HepG2 (cell line): ENCODE results near the gene RIPOR3. TPM values are rescaled to one million over a fixed set of nuclear protein-coding genes. Genes with fewer than 3 reads are reported as not detected.

ENCODE experiments used
- CEBPG ChIP-seq: IDR thresholded peaks from 2 replicates; pipeline ENCODE4 v1.6.1; 2016
- ELF1 ChIP-seq: sonication (generic); formaldehyde crosslinking; IDR thresholded peaks from 2 replicates; pipeline ENCODE4 v1.4.0; 2020; ENCODE audit warnings: missing genetic modification reagents
- FOXC1 ChIP-seq: sonication (generic); formaldehyde crosslinking; IDR thresholded peaks from 2 replicates; pipeline ENCODE4 v1.8.0; 2022; ENCODE audit warnings: mild to moderate bottlenecking, missing genetic modification reagents, borderline replicate concordance
- HES4 ChIP-seq: sonication (generic); formaldehyde crosslinking; IDR thresholded peaks from 2 replicates; pipeline ENCODE4 v1.9.0; 2021; ENCODE audit warnings: mild to moderate bottlenecking, missing genetic modification reagents, borderline replicate concordance
- RBAK ChIP-seq: sonication (generic); formaldehyde crosslinking; IDR thresholded peaks from 2 replicates; pipeline ENCODE4 v1.5.1; 2020; ENCODE audit warnings: mild to moderate bottlenecking, missing genetic modification reagents
- TEAD3 ChIP-seq: optimal IDR thresholded peaks from 2 replicates; pipeline ENCODE3; 2016; ENCODE audit warnings: borderline replicate concordance
- ZNF3 ChIP-seq: IDR thresholded peaks from 2 replicates; pipeline ENCODE4 v1.7.0; 2017; ENCODE audit warnings: inconsistent platforms
- ZNF558 ChIP-seq: sonication (generic); formaldehyde crosslinking; IDR thresholded peaks from 2 replicates; pipeline ENCODE4 v1.9.0; 2022; ENCODE audit warnings: mild to moderate bottlenecking, missing genetic modification reagents, borderline replicate concordance
- polyA plus RNA-seq, 8 experiments: library from polyadenylated mRNA; depleted of rRNA in 3 of 8; stranded (reverse) in 7 of 8; unstranded in 1 of 8; fragments of >200 nt; fragmentation: Illumina TruSeq in 4 of 8; extraction: Trizol in 4 of 8; gene quantifications; 2 replicates each; pipeline versions ENCODE4 v1.2.1 to v1.2.3, GENCODE V29; 2011 to 2016; ENCODE audit warnings: low read depth in 4 of 8, missing spikeins in 1 of 8, mixed read lengths in 1 of 8; ENCODE audit not compliant: insufficient read depth in 1 of 8
- total RNA-seq, 5 experiments: library from RNA; depleted of rRNA; stranded (reverse); fragments of >200 nt; fragmentation: Illumina TruSeq; extraction: Trizol; gene quantifications; 2 replicates each; pipeline ENCODE4 v1.2.3, GENCODE V29; 2016; ENCODE audit warnings: low read depth in 1 of 5
- TF ChIP-seq, protein P1 (sequence below): sonication (generic); formaldehyde crosslinking; IDR thresholded peaks from 2 replicates; pipeline ENCODE4 v1.4.0; 2020; ENCODE audit warnings: mild to moderate bottlenecking, low read depth, missing genetic modification reagents
- TF ChIP-seq, protein P2 (sequence below): sonication (generic); formaldehyde crosslinking; IDR thresholded peaks from 2 replicates; pipeline ENCODE4 v1.8.1; 2023; ENCODE audit warnings: mild to moderate bottlenecking, inconsistent platforms, moderate library complexity, missing genetic modification reagents, borderline replicate concordance
- TF ChIP-seq, protein P3 (sequence below): sonication (generic); formaldehyde crosslinking; IDR thresholded peaks from 2 replicates; pipeline ENCODE4 v1.4.0; 2020; ENCODE audit warnings: missing genetic modification reagents, borderline replicate concordance
- TF ChIP-seq, protein P4 (sequence below): sonication (generic); formaldehyde crosslinking; IDR thresholded peaks from 2 replicates; pipeline ENCODE4 v1.4.0; 2020; ENCODE audit warnings: missing genetic modification reagents
- TF ChIP-seq, protein P5 (sequence below): IDR thresholded peaks from 2 replicates; pipeline ENCODE4 v1.6.1; 2018; ENCODE audit warnings: missing genetic modification reagents

RIPOR3 gene
- total and polyA plus RNA-seq, 2 of the 13 experiments (the other 11 are each of a cell fraction or from before 2014, with no cell fraction given) = 0.18 TPM; not detected in 1

DNA sequence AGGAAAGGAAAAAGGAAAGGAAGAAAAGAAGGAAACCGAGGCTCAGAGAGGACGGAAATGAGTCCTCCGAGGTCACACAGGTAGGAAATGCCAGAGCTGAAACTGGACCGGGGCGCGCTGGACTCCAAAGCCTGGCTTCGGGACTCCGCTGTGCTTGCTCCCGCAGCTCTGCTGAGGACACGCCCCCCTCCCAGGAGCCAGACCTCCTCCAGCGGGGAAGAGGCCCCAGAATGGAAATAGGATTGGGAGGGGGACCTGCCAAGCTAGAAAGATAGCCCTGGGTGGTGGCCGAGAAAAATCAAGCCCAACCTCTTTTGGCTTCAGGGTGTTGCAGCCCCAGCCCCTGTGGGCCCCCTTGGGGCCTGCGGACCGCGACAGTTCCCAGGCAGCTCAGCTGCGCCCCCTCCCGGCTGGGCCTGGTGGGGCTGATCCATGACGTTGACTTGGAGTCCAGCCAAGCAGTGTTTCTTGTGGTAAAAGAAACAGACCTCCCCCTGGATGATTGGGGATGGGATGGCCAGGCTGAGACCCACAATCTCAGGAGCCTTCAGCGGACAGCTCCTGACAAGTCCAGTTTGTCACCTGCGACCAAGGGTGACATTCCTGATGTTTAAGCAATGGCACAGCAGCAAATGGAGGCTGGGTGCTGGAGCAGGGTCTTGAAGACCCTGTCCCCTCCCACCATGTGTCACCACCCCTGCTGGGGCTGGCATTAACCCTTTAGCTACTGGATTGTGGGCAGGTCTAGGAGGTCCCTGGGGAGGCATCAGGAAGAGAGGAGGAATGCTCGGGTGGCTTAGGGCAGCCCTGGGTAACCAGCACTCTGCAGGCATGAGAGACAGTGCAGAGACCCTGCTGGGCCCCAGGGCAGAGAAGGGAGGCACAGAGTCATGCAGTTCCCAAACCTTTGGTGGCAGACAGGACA lies 55.4 kb downstream of the RIPOR3 start (continued):
- TF ChIP-seq, protein P1, sequence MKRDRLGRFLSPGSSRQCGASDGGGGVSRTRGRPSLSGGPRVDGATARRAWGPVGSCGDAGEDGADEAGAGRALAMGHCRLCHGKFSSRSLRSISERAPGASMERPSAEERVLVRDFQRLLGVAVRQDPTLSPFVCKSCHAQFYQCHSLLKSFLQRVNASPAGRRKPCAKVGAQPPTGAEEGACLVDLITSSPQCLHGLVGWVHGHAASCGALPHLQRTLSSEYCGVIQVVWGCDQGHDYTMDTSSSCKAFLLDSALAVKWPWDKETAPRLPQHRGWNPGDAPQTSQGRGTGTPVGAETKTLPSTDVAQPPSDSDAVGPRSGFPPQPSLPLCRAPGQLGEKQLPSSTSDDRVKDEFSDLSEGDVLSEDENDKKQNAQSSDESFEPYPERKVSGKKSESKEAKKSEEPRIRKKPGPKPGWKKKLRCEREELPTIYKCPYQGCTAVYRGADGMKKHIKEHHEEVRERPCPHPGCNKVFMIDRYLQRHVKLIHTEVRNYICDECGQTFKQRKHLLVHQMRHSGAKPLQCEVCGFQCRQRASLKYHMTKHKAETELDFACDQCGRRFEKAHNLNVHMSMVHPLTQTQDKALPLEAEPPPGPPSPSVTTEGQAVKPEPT (CRISPR knock-in tag) = no peak
- TF ChIP-seq FOXC1 (CRISPR knock-in tag) (no peak; the same call in 1 of the 2 replicates), CEBPG (CRISPR knock-in tag) (no peak), ZNF3 (CRISPR knock-in tag) (no peak), HES4 (CRISPR knock-in tag) (peak; percentile 58; the same call in 1 of the 2 replicates), RBAK (no peak), ZNF558 (0 out of 2 replicates have a peak, but pooled peaks have one; percentile 8), ELF1 (peak; percentile 11; the same call in 1 of the 2 replicates), TEAD3 (CRISPR knock-in tag) (no peak)
- TF ChIP-seq, protein P2, sequence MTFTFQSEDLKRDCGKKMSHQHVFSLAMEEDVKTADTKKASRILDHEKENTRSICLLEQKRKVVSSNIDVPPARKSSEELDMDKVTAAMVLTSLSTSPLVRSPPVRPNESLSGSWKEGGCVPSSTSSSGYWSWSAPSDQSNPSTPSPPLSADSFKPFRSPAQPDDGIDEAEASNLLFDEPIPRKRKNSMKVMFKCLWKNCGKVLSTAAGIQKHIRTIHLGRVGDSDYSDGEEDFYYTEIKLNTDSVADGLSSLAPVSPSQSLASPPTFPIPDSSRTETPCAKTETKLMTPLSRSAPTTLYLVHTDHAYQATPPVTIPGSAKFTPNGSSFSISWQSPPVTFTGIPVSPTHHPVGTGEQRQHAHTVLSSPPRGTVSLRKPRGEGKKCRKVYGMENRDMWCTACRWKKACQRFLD (CRISPR knock-in tag) = 0 out of 2 replicates have a peak, but pooled peaks have one; percentile 13
- TF ChIP-seq, protein P3, sequence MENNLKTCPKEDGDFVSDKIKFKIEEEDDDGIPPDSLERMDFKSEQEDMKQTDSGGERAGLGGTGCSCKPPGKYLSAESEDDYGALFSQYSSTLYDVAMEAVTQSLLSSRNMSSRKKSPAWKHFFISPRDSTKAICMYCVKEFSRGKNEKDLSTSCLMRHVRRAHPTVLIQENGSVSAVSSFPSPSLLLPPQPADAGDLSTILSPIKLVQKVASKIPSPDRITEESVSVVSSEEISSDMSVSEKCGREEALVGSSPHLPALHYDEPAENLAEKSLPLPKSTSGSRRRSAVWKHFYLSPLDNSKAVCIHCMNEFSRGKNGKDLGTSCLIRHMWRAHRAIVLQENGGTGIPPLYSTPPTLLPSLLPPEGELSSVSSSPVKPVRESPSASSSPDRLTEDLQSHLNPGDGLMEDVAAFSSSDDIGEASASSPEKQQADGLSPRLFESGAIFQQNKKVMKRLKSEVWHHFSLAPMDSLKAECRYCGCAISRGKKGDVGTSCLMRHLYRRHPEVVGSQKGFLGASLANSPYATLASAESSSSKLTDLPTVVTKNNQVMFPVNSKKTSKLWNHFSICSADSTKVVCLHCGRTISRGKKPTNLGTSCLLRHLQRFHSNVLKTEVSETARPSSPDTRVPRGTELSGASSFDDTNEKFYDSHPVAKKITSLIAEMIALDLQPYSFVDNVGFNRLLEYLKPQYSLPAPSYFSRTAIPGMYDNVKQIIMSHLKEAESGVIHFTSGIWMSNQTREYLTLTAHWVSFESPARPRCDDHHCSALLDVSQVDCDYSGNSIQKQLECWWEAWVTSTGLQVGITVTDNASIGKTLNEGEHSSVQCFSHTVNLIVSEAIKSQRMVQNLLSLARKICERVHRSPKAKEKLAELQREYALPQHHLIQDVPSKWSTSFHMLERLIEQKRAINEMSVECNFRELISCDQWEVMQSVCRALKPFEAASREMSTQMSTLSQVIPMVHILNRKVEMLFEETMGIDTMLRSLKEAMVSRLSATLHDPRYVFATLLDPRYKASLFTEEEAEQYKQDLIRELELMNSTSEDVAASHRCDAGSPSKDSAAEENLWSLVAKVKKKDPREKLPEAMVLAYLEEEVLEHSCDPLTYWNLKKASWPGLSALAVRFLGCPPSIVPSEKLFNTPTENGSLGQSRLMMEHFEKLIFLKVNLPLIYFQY (CRISPR knock-in tag) = 0 out of 2 replicates have a peak, but pooled peaks have one; percentile 51
- TF ChIP-seq, protein P4, sequence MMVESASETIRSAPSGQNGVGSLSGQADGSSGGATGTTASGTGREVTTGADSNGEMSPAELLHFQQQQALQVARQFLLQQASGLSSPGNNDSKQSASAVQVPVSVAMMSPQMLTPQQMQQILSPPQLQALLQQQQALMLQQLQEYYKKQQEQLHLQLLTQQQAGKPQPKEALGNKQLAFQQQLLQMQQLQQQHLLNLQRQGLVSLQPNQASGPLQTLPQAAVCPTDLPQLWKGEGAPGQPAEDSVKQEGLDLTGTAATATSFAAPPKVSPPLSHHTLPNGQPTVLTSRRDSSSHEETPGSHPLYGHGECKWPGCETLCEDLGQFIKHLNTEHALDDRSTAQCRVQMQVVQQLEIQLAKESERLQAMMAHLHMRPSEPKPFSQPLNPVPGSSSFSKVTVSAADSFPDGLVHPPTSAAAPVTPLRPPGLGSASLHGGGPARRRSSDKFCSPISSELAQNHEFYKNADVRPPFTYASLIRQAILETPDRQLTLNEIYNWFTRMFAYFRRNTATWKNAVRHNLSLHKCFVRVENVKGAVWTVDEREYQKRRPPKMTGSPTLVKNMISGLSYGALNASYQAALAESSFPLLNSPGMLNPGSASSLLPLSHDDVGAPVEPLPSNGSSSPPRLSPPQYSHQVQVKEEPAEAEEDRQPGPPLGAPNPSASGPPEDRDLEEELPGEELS = 0 out of 2 replicates have a peak, but pooled peaks have one; percentile 45
- TF ChIP-seq, protein P5, sequence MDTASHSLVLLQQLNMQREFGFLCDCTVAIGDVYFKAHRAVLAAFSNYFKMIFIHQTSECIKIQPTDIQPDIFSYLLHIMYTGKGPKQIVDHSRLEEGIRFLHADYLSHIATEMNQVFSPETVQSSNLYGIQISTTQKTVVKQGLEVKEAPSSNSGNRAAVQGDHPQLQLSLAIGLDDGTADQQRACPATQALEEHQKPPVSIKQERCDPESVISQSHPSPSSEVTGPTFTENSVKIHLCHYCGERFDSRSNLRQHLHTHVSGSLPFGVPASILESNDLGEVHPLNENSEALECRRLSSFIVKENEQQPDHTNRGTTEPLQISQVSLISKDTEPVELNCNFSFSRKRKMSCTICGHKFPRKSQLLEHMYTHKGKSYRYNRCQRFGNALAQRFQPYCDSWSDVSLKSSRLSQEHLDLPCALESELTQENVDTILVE (CRISPR knock-in tag) = 0 out of 2 replicates have a peak, but pooled peaks have one; percentile 48
